ENCODE measurements around the gene SYT12. TPM values are rescaled to one million over a fixed set of nuclear protein-coding genes. Genes with fewer than 3 reads are reported as not detected.
A peak's percentile ranks its signal among the peaks of the same experiment; 100 is the strongest.

Gene SYT12
- total RNA-seq, 6 experiments from 2014 or later, result 1.8 to 35.3 (median 14.2) TPM

GRCh38 chr11:67010296-67010905 is 12.5 kb upstream of the SYT12 start:
- H3K36me3 ChIP-seq, result no peaks in the 10 kb centered on the region
- no peak overlapping the region for H3K4me3 ChIP-seq
- H3K27ac ChIP-seq, result no peak overlapping the region
- ATAC-seq, result peak in 3 of 4 donors; percentile 12 to 24 (median 15)
- TF ChIP-seq, protein P1, sequence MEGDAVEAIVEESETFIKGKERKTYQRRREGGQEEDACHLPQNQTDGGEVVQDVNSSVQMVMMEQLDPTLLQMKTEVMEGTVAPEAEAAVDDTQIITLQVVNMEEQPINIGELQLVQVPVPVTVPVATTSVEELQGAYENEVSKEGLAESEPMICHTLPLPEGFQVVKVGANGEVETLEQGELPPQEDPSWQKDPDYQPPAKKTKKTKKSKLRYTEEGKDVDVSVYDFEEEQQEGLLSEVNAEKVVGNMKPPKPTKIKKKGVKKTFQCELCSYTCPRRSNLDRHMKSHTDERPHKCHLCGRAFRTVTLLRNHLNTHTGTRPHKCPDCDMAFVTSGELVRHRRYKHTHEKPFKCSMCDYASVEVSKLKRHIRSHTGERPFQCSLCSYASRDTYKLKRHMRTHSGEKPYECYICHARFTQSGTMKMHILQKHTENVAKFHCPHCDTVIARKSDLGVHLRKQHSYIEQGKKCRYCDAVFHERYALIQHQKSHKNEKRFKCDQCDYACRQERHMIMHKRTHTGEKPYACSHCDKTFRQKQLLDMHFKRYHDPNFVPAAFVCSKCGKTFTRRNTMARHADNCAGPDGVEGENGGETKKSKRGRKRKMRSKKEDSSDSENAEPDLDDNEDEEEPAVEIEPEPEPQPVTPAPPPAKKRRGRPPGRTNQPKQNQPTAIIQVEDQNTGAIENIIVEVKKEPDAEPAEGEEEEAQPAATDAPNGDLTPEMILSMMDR (IDR thresholded peaks at IDR 0.05), result no peak
- TF ChIP-seq POLR2A (IDR thresholded peaks at IDR 0.05), result no peak
- DNase-seq, result no peak
- no peaks in the 10 kb centered on the region for H3K4me1 ChIP-seq
- no peaks in the 10 kb centered on the region for H3K27me3 ChIP-seq
- H3K9me3 ChIP-seq, result no peaks in the 10 kb centered on the region
- intact Hi-C loops (cut with DNase I), result no loop called here
- WGBS (ENCODE audit: insufficient coverage, low coverage, low lambda C conversion rate, missing lambda C conversion rate), result 91% methylated on average over 4 of the region's 7 CpGs

DNA sequence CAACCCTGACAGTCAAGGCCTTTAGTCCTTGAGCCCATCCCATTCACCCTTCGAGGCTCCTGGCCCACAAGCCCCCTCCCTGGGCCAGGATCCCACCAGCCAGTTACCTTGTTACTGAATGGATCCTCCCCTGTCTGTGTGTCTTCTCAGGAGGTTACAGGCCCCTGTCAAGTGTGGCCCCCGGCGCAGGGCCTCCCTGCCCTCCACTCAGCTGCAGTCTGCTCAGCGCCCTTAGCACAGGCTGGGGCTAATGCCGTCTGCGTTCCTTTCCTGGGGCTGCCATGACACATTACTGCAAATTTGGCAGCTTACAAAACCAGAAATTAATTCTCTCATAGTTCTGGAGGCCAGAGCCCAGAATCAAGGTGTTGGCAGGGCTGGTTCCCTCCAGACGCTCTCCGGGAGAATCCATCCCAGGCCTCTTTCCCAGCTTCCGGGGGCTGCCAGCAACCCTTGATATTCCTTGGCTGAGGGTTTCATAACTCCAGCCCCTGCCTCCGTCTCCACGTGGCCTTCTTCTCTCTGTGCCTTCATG is 9.4 kb upstream of the SYT12 start:
- DNase-seq, result no peak
- no peak for ATAC-seq

GRCh38 chr11:67014343-67014742 is 8.6 kb upstream of the SYT12 start:
- Histone ChIP-seq H3K36me3 (no peaks in the 10 kb centered on the region), H3K9me3 (no peaks in the 10 kb centered on the region), H3K27me3 (no peaks in the 10 kb centered on the region), H3K27ac (no peak overlapping the region), H3K4me3 (no peak overlapping the region), H3K4me1 (no peaks in the 10 kb centered on the region)
- TF ChIP-seq, protein P1 (IDR thresholded peaks at IDR 0.05), result no peak
- TF ChIP-seq POLR2A (IDR thresholded peaks at IDR 0.05), result no peak
- WGBS (ENCODE audit: insufficient coverage, low coverage, low lambda C conversion rate, missing lambda C conversion rate), result no CpG with 5 or more reads among the region's 7 CpGs
- no peak for ATAC-seq
- DNase-seq, result no peak
- intact Hi-C loops (cut with DNase I), result no loop called here

More for the DNA sequence above, 9.4 kb upstream of the SYT12 start:
- TF ChIP-seq POLR2A (IDR thresholded peaks at IDR 0.05), result no peak
- TF ChIP-seq, protein P1 (IDR thresholded peaks at IDR 0.05), result no peak
- no peaks in the 10 kb centered on the region for H3K36me3 ChIP-seq
- no peak overlapping the region for H3K27ac ChIP-seq
- intact Hi-C loops (cut with DNase I), result no loop called here
- WGBS (ENCODE audit: insufficient coverage, low coverage, low lambda C conversion rate, missing lambda C conversion rate), result 84% methylated on average over 5 of the region's 11 CpGs
- H3K27me3 ChIP-seq, result no peaks in the 10 kb centered on the region
- H3K4me1 ChIP-seq, result no peaks in the 10 kb centered on the region
- H3K9me3 ChIP-seq, result no peaks in the 10 kb centered on the region
- H3K4me3 ChIP-seq, result no peak overlapping the region

DNA sequence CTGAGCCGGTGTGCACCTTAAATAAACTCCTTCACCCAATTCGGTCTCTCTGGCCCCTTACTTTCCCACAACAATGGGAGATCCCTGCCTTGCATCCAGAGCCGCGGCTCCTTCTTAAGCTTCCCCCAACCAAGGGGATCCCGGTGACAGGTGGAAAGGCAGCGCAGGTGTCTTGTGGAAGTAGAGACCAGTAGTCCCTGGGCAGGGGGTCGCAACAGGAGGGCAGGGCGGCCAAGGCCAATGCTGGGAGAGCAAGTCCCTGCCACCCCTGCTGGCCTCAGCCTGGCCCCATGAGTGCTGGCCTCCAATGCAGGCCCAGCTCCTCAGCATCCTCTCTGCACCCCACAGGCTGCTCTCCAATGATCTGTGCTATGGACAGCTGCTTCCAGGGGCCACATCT is 7.9 kb upstream of the SYT12 start:
- Histone ChIP-seq H3K27me3 (no peaks in the 10 kb centered on the region), H3K4me3 (no peak overlapping the region), H3K27ac (no peak overlapping the region), H3K36me3 (no peaks in the 10 kb centered on the region), H3K9me3 (no peaks in the 10 kb centered on the region), H3K4me1 (no peaks in the 10 kb centered on the region)
- intact Hi-C loops (cut with DNase I), result no loop called here
- WGBS (ENCODE audit: insufficient coverage, low coverage, low lambda C conversion rate, missing lambda C conversion rate), result 86% methylated on average over 5 of the region's 8 CpGs
- DNase-seq (no peak), ATAC-seq (no peak)
- TF ChIP-seq, protein P1 (IDR thresholded peaks at IDR 0.05), result no peak
- no peak for TF ChIP-seq POLR2A (IDR thresholded peaks at IDR 0.05)
